ENCODE measurements around the gene DDX60.

Gene DDX60, protein sequence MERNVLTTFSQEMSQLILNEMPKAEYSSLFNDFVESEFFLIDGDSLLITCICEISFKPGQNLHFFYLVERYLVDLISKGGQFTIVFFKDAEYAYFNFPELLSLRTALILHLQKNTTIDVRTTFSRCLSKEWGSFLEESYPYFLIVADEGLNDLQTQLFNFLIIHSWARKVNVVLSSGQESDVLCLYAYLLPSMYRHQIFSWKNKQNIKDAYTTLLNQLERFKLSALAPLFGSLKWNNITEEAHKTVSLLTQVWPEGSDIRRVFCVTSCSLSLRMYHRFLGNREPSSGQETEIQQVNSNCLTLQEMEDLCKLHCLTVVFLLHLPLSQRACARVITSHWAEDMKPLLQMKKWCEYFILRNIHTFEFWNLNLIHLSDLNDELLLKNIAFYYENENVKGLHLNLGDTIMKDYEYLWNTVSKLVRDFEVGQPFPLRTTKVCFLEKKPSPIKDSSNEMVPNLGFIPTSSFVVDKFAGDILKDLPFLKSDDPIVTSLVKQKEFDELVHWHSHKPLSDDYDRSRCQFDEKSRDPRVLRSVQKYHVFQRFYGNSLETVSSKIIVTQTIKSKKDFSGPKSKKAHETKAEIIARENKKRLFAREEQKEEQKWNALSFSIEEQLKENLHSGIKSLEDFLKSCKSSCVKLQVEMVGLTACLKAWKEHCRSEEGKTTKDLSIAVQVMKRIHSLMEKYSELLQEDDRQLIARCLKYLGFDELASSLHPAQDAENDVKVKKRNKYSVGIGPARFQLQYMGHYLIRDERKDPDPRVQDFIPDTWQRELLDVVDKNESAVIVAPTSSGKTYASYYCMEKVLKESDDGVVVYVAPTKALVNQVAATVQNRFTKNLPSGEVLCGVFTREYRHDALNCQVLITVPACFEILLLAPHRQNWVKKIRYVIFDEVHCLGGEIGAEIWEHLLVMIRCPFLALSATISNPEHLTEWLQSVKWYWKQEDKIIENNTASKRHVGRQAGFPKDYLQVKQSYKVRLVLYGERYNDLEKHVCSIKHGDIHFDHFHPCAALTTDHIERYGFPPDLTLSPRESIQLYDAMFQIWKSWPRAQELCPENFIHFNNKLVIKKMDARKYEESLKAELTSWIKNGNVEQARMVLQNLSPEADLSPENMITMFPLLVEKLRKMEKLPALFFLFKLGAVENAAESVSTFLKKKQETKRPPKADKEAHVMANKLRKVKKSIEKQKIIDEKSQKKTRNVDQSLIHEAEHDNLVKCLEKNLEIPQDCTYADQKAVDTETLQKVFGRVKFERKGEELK (N-terminal part only)

DNA sequence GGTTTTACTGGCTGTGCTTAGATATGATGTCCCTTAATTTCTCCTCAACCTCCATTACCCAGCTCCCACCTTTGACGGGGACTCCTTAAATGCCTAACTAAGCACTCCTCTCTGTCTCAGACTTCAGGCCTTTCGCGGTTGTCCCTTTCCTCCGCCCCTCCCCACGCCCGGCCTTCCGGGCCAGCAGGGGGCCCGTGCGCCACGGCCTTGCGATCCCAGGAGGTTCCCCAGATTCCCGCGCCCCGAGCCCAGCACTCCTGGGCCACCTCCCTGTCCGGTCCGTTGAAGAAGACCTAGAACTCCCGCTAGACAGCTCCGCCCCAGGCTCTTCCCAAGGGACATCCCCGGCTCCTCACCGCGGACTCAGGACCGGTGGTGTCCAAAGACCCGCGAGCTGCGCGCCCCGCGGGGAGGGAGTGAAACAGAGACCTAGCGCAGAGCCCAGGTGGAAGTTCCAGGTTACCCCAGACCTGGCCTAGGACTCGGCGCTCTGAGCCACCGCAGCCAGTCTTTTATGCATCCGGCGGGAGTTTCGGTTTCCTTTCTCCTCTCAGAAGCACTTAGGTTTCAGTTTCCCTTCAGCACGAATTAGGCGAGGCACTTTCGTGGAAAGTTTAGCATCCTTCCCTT is at the start of gene DDX60:
TSS of gene DDX60 (minus strand) at position 487 of the 630 bp plus-strand sequence. CDS start 7,493 bp downstream, outside the sequence.
- Histone ChIP-seq H3K4me2 (ENCODE audit: low read depth, low read length, poor library complexity, severe bottlenecking) (peak within 1 kb of the TSS; percentile 51), H3F3A (ENCODE audit: insufficient read depth) (no peaks in the 10 kb centered on the region), H3K4me3 (ENCODE audit: insufficient read depth, low read length, poor library complexity, severe bottlenecking) (peak within 1 kb of the TSS; percentile 7), H3K36me3 (ENCODE audit: low read length) (no peaks in the 10 kb centered on the region), H3K9ac (ENCODE audit: low read length) (no peak within 1 kb of the TSS), H3K27ac (ENCODE audit: low read depth, low read length) (no peak within 1 kb of the TSS), H3K79me2 (ENCODE audit: insufficient read depth, low read length) (no peaks in the 10 kb centered on the region), H3K9me2 (replicated peaks; ENCODE audit: insufficient read depth, low read length) (no peaks in the 10 kb centered on the region), H3K27me3 (ENCODE audit: low read length) (no peaks in the 10 kb centered on the region), H3K9me3 (ENCODE audit: insufficient read depth, low read length) (no peaks in the 10 kb centered on the region), H4K20me1 (ENCODE audit: low read depth, low read length) (no peaks in the 10 kb centered on the region), H2AFZ (ENCODE audit: low read depth, low read length, severe bottlenecking) (no peak within 1 kb of the TSS)
- TF ChIP-seq, protein P1, sequence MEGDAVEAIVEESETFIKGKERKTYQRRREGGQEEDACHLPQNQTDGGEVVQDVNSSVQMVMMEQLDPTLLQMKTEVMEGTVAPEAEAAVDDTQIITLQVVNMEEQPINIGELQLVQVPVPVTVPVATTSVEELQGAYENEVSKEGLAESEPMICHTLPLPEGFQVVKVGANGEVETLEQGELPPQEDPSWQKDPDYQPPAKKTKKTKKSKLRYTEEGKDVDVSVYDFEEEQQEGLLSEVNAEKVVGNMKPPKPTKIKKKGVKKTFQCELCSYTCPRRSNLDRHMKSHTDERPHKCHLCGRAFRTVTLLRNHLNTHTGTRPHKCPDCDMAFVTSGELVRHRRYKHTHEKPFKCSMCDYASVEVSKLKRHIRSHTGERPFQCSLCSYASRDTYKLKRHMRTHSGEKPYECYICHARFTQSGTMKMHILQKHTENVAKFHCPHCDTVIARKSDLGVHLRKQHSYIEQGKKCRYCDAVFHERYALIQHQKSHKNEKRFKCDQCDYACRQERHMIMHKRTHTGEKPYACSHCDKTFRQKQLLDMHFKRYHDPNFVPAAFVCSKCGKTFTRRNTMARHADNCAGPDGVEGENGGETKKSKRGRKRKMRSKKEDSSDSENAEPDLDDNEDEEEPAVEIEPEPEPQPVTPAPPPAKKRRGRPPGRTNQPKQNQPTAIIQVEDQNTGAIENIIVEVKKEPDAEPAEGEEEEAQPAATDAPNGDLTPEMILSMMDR (IDR thresholded peaks at IDR 0.05; ENCODE audit: insufficient read depth, low read length, poor library complexity, severe bottlenecking): no peak
- no peak for TF ChIP-seq EZH2phosphoT487 (conservative IDR thresholded peaks at IDR 0.05; ENCODE audit: low read length)

DNA sequence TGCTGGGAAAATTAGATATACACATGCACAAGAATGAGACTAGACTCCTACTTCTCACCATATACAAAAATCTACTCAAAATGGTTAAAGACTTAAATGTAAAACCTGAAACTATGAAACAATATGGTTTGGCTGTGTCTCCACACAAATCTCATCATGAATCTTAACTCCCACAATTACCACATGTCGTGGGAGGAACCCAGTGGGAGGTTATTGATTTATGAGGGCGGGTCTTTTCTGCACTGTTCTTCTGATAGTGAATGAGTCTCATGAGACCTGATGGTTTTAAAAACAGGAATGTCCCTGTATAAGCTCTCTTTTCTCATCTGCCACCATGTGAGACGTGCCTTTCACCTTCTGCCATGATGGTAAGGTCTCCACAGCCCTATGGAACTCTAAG is 48.5 kb upstream of the DDX60 start:
- Histone ChIP-seq H3K27me3 (ENCODE audit: low read length) (no peaks in the 10 kb centered on the region), H3F3A (ENCODE audit: insufficient read depth) (no peaks in the 10 kb centered on the region), H3K9me2 (replicated peaks; ENCODE audit: insufficient read depth, low read length) (no peaks in the 10 kb centered on the region), H3K27ac (ENCODE audit: low read depth, low read length) (no peak overlapping the region), H3K36me3 (ENCODE audit: low read length) (no peaks in the 10 kb centered on the region), H3K4me3 (ENCODE audit: insufficient read depth, low read length, poor library complexity, severe bottlenecking) (no peak overlapping the region), H4K20me1 (ENCODE audit: low read depth, low read length) (no peaks in the 10 kb centered on the region), H3K9me3 (ENCODE audit: insufficient read depth, low read length) (no peaks in the 10 kb centered on the region), H3K4me2 (ENCODE audit: low read depth, low read length, poor library complexity, severe bottlenecking) (no peak overlapping the region), H3K9ac (ENCODE audit: low read length) (no peak overlapping the region), H2AFZ (ENCODE audit: low read depth, low read length, severe bottlenecking) (no peak overlapping the region), H3K79me2 (ENCODE audit: insufficient read depth, low read length) (no peaks in the 10 kb centered on the region)
- TF ChIP-seq EZH2phosphoT487 (conservative IDR thresholded peaks at IDR 0.05; ENCODE audit: low read length): no peak
- TF ChIP-seq, protein P1 (IDR thresholded peaks at IDR 0.05; ENCODE audit: insufficient read depth, low read length, poor library complexity, severe bottlenecking): no peak

DNA sequence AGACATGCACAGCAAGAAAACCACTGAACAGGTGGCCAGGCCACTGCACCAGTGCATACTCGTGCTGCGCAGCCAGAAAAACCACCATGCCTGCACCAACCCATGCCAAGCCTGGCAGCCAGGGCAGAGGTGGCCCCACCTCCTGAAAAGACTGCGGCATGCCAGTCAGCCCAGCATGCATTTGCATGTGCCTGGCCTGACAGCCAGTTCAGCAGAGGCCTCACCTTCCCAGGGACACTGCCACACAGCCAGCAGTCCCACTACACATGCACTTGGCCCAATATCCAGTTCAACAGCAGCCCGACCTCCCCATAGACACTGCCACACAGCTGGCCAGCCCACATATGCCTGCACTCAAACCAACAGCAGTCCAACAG is 43.5 kb upstream of the DDX60 start:
- Histone ChIP-seq H3K79me2 (ENCODE audit: insufficient read depth, low read length) (no peaks in the 10 kb centered on the region), H3K27me3 (ENCODE audit: low read length) (no peaks in the 10 kb centered on the region), H4K20me1 (ENCODE audit: low read depth, low read length) (no peaks in the 10 kb centered on the region), H3K9me3 (ENCODE audit: insufficient read depth, low read length) (no peaks in the 10 kb centered on the region), H3F3A (ENCODE audit: insufficient read depth) (no peaks in the 10 kb centered on the region), H3K27ac (ENCODE audit: low read depth, low read length) (no peak overlapping the region), H3K4me2 (ENCODE audit: low read depth, low read length, poor library complexity, severe bottlenecking) (no peak overlapping the region), H3K4me3 (ENCODE audit: insufficient read depth, low read length, poor library complexity, severe bottlenecking) (no peak overlapping the region), H2AFZ (ENCODE audit: low read depth, low read length, severe bottlenecking) (no peak overlapping the region), H3K9me2 (replicated peaks; ENCODE audit: insufficient read depth, low read length) (no peaks in the 10 kb centered on the region), H3K36me3 (ENCODE audit: low read length) (no peaks in the 10 kb centered on the region), H3K9ac (ENCODE audit: low read length) (no peak overlapping the region)
- TF ChIP-seq EZH2phosphoT487 (conservative IDR thresholded peaks at IDR 0.05; ENCODE audit: low read length): no peak
- TF ChIP-seq, protein P1 (IDR thresholded peaks at IDR 0.05; ENCODE audit: insufficient read depth, low read length, poor library complexity, severe bottlenecking): no peak
